Middle frontal gyrus (tissue), 1 donor: ENCODE results near the gene GFRA4.

ENCODE experiments used
- DNase-seq: peaks from one replicate; pipeline ENCODE4 v3.0.0-alpha.2; 2015; ENCODE audit warnings: low spot score; ENCODE audit errors: extremely low spot score

Gene GFRA4

DNA sequence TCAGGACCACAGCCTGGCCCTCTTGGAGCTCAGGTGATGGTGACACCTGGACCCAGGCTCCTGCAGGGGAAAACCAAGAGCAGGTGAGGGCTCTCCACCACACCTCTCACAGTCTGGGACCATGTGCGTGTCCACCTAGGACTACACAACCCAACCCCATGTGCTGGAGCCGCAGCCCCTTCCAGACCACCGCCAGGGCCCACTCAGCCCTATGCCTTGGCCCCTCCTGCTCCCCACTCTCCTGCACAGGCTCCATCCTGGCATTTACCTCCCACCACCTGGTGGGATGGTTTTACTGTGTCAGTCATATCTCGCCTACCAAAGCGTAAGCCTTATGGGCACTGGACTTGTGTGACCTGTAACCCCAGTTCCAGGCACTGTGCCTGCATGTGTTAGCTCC, 31.7 kb upstream of the GFRA4 start:
- DNase-seq: no peak

DNA sequence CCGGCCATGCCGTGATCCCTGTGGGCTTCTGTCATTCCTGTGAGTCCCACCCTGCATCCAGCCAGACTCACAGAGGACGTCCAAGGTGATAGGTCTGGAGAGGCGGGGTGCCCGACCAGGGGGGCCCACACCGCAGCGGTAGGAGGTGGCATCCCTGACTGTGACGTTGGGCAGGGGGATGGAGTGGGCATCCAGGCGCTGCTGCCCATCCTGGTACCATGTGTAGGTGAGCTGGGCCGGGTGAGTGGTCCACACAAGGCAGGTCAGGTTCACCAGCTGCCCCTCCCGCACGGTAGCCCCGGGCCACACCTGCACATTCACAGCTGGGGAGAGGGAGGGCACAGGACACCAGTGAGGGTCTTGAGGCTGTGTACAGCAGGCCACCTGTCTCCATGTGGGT, 30.2 kb upstream of the GFRA4 start:
- DNase-seq: no peak

DNA sequence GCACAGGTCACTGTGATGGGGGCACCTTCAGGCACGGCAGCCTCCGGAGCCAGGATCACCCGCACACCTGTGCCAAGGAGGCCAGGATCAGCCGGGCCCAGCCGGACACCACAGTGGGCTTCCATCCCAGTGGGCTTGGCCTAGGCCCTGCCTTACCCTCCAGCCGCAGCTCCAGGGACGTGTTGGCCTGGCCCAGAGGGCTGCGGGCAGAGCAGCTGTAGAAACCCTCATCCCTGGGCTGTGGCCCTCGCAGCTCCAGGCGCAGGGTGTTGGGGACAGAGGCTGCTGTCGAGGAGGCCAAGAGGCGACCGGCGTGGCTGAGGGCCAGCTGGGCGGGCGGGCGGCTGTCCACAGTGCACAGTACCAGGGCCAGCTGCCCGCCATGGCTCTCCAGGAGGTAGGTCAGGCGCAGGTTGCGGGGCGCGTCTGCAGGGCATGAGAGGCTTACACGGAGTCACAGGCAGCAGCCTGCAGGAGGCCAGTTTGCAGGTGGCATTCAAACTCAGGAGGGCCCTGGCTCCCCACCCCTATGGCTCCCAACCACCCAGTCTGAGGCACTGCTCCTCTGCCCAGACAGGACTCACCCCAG, 29.6 kb upstream of the GFRA4 start:
- no peak for DNase-seq

DNA sequence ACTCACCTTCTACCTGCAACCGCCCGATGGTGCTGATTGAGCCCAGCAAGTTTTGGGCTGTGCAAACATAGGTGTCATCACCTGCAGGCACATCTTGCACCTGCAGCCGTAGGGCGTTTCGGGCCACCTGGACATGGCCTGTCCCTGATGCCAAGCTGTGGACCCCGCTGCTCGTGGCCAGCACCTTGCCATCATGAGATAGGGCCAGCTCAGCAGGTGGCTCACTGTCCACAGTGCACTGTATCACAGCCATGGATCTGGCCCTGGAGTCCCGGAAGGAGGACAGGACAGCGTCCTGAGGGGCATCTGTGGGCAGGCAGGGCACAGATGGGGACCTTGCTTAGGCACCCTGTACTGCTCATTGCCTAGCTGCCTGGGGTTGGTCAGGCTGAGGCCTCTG, 28.7 kb upstream of the GFRA4 start:
- DNase-seq: no peak

DNA sequence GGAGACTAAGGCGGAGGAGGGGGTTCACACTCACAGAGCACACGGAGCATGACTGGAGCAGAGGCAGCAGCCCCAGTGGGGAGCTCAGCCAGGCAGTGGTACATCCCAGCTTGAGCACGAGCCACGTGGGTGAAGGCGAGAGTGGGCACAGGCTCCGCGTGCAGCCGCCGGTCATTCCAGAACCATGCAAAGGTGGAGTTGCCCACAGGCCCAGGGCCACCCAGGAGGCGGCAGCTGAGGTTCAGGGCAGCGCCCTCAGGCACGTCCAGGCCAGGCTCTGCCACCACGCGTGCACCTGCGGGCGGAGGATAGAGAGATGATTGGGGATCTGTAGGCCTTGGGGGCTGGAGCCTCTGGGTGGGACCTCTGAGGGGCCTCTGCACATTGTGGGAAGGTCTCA, 28.1 kb upstream of the GFRA4 start:
- no peak for DNase-seq

DNA sequence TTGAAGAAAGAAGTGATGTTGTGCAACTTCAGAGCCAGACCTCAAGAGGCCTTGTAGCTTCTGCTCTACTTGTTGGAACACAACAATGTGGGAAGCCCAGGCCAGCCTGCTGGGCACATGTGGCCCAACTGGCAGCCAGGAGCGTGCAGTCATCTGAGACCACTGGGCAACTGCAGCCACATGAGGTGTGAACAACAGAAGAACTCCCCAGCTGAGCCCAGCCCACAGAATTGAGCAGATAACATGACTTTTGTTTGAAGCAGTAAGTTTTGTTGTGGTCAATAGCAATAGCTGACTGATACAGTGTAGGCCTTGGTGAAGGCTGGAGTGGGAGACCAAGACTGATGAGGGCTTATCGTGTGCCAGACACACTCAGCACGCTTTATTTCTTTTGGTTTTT, 27.2 kb upstream of the GFRA4 start:
- DNase-seq: no peak

DNA sequence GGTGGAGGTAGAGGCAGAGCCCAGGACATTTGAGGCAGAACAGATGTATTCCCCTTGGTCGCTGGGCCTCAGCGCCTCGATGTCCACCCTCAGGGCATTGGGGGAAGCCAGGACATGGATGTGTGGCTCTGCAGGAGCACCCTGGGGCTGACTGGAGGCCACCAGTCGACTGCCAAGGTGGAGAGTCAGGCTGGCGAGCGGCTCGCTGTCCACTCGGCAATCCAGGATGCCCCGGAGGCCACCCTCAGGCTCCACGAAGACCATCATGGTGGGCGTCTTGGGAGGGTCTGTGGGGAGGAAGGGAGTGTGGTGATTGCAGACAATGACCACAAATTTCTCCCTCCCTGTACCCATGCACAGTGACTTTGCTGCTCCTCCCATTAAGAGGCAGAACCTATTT, 26.8 kb upstream of the GFRA4 start:
- no peak for DNase-seq

DNA sequence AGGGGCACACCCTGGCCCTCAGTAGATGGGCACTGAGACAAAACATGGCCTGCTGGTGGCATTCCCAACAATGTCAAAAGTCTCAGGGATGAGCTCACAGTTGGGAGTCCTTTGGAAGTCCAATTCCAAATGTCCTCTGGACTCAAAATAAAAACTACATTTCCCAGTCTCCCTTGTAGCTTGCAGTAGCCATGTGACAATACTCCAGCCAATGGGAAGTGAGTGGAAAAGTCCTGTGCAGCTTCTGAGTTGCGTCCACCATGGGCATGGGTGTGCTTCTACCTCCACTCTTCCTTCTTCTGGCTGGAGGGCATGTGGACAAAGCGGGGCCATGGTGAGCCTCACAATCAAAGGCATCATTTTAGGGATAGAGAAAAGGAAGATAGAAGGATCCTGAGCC, 24.5 kb upstream of the GFRA4 start:
- no peak for DNase-seq

DNA sequence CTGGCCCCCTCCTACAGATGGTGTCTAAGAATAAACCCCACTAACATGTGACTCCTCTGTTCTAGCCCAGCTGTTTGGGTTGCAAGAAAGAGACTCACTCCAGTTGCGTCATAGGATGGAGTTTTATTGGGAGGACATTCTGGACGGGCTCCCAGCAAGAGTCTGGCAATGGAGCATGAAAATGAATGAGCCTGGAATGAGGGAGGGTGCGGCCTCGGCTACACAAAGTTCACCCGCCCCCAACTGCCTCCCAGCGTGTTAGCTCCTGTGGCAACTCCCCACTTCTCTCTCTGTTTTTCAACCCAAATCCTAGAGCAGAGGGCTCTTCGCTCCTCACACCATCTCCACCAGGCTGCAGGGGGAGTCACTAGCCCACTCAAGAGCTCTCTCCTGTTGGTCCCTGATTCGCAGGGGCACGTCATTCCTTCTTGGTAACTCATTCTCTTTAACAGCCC, 23.7 kb upstream of the GFRA4 start:
- peak; percentile 12 for DNase-seq

DNA sequence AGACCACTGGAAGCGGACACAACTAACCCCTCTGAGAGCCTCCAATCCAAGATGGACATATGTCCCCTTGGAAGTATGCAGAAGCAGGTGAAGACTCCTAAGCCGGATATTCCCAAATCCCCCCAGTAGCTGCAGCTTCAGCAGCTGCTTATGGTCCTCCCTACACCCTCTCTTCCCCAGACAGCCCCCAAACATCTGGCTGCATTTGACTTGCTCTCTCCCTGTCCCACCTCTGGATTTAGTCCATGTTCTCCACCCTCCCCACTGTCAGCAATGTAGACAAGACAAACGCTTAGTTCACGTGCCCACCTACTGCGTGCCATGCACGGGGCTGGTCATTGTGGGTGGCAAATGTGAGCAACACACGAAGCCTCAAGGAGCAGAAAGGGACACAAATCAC, 23.2 kb upstream of the GFRA4 start:
- no peak for DNase-seq

DNA sequence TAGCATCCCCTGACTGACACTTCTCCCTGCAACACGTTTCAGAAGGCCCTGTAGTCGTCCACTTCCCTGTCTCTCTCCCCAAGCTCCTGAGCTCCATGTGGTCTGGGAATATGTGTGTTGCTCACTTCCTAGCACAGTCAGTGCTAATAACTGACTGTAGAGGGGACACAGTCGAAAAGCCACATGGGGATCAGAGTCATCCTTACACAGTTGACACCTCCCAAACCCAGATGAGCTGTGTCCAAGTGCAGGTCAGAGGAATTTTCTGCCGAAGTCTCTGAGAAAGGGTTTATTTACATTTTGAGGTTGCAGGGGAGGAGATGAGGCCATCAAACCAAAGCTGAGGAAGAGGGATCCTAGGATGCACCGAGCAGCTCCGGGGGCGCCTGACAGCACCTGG, 22.1 kb upstream of the GFRA4 start:
- no peak for DNase-seq

DNA sequence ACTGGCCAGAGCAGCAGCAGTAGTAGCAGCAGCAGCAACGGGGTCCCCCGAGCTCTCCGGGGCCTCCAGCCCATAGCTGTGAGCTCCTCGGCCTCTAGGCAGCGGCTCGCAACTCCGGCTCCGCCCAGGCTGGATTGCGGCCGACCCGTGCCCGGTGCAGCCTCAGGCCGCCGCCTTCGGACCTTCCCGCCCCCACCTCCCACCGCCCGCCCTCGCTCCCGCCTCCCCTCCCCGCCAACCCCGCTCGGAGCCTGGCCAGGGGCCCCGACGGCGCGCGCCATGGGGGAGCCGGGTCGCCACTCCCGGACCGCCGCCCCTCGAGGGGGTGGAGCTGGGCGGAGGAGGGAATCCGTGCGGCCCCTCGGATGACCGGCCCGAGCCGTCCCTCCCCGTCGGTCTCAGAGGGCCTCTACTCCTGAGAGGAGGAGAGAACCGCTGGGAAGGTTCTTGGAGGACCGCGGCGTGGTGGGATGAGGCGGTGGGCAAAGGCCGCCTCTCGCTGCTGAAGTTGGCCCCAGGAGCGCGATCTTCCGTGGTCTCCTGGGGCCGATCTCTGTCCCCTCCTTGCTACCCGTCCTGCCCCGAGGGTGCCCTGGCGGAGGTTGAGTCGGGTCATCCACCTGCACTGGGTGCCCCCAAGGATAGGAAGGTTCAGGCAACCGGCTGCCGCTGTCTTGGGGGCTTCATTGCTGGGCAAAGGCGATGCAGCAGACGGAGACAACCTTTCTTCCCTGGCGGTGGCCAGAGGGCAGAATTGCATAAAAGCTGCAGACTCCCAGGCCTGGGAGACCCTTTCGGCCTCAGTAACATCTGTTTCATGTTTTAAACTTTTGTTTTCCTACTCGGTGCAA, 19.0 kb upstream of the GFRA4 start, which contains the start of gene ADAM33:
Gene ADAM33, minus strand, starts transcription at position 80 of the 851 bp plus-strand sequence. Its CDS starts 6 bp downstream, at position 74.
- no peak for DNase-seq

DNA sequence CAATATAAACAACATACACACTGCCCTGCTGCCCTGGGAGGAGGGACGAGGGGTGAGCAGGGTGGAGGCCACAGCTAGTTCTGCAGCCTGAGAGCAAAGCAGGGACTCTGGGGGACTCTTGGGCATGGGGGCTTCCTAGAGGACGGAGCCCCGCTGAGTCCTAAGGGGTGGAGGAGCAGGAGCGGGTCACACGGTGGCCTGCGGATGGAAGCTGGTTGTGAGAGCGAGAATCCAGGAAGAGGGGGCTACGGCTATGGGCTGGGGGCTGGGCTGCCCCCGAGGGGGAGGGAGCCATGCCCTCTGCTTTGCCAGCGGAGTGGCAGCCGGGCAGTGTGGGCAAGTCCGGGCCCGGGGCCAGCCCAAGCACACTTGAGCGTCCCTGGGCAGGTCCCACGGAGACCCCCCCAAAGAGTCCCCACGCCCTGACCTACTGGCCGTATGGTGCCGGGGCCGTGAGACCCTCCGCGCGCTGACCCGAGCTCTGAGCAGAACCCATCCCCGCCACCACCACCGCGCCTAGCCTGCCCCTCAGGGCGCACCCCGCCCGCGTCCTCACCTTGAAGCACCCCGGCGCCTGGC, 18.2 kb upstream of the GFRA4 start:
- no peak for DNase-seq

DNA sequence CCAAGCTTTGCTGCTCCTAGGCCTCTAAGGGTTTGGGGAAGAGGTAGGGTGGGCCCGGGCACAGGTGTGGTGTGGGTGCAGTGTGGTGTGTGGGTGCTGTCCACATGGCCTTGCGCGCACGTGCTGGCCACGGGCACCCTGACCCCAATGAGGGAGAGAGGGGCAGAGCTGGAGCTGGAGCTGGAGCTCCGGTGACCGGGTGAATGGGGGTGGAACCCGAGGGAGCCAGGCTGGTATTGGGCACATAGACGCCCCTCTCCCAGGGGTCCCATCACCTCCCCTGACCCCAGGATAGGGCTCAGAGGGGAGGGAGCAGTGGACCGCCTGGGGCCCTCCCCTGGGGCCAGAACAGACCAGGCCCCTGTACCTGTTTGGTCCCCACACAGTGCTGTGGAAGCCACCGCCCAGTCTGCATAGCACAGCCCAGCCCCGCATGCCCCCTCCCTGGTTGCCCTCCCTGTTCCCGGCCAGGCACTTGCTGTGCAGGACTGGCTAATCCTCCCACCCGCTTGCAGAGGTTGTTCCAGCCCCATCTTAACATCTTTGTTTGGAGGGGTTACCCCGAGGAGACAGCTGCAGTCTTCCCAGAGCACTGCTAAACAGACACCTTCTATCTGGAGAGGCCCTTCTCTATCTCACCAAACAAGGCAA, 17.6 kb upstream of the GFRA4 start:
- DNase-seq: no peak

DNA sequence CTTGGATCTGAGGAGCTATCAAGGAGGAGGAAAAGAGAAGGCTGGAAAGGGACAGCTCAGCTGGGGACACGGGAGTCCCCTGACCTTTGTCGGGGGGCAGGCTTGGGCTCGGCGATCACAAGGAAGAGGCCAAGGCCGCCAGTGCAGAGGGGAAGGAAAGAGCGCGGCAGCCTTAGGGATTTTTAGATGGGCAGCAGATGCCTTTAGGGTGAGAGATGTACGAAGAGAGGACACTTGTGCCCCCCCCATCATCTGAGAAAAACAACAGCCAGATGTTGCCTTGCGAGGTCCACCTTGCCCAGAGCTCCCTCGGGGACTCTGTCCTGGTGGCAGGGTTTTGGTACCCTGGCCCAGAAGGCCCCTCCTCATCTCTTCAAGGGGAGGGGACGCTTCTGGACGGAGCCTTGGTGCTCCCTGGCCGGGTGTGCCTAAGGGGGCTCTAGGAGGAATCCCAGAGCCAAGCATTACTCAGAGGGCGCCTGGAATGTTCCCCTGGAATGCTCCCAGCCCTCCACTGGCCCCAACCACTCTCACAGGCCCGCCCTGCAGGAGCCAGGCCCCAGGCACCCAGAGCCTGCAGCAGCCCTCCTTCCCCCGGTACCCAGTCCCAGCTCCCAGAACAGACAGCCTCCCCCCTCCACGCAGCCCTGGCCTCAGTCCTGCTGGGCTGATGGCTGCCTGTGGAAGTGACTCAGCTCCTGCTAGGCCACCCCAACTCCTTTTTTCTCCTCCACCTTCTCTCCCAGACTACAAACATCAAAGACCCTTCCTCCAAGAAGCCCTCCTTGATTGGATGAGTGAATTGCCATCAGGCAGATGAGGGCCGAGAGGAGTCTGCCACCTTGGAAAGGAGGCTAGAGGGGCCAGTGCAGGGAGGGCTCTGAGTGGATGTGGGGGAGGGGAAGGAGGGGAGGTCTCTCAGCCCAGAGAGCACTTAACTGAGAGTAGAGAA, 16.8 kb upstream of the GFRA4 start:
- DNase-seq: no peak

DNA sequence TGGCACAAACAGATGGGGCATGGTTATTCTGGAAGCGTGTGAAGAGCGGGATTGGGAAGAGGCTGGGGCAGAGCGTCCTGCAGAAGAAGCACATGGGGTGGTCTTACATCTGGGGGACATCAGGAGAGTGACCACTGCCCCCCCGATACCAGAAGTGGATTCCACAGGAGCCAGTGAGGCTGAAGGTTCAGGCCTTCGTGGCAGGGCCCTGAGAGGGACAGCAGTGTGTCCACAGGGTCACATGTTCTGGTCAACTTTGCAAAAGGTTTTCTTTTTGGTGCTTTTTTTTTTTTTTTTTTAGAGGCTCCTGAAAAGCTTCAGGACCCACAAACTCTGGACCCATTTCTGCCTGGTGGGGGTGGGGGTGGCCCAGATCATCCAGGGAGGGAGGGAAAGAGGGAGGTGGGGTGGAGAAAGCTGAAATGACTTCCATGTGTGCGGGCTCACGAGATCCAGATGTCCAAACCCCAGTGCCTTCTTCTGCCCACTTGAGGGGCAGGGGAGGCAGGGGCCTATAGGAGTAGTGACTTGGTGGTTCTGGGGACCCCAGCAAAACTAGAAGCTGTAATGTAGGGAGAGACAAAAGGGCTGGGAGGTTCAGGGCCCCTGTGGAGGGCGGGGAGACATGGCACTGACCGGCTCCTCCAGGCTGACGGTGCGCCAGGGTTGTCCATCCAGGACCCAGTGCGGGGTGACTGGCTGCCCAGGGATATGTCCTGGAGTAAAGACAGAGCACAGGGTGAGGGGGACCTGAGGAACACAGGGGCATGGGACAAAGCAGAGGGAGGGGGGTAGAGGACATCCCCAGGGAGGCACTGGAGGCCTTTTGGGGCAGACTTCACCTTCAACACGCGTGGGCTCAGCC, 15.9 kb upstream of the GFRA4 start:
- no peak for DNase-seq

DNA sequence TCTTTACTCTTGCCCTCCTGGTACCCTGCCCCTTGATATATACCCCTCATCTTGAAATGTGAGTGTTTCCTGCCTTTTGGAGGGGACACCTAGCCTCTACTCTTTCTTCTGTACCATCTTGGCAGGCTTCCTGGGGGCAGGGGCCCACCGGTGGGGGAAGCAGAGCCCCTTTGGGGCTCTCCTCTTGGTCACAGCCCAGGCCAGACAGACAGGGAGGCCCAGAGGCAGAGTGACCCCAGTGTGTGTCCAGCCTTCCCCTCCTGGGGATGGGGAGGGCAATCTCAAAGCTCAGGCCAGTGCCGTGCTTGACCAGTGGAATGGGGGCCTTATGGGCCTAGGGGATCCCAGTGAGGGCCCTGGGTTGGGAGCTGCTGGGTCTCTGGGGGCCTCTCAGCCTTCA, 15.0 kb upstream of the GFRA4 start:
- DNase-seq: no peak

DNA sequence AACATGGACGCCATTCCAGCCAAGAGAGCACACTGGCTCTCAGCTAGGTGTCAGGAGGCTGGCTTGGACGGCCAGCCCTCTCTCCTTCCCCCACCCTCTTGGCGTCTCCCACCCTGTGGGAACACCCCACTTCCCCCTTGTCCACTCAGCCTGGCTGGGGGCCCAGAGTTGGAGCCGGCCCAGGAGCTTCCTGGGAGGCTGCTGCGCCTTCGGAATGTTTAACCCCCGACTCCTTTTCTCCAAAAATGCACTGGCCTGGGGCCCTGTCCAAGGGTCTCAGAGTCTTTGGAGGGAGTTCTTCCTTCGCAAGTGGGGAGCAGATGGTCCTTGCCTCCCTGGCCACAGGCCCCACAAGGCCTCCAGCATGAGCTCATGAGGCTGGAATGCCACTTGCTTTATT, 14.5 kb upstream of the GFRA4 start:
- no peak for DNase-seq

DNA sequence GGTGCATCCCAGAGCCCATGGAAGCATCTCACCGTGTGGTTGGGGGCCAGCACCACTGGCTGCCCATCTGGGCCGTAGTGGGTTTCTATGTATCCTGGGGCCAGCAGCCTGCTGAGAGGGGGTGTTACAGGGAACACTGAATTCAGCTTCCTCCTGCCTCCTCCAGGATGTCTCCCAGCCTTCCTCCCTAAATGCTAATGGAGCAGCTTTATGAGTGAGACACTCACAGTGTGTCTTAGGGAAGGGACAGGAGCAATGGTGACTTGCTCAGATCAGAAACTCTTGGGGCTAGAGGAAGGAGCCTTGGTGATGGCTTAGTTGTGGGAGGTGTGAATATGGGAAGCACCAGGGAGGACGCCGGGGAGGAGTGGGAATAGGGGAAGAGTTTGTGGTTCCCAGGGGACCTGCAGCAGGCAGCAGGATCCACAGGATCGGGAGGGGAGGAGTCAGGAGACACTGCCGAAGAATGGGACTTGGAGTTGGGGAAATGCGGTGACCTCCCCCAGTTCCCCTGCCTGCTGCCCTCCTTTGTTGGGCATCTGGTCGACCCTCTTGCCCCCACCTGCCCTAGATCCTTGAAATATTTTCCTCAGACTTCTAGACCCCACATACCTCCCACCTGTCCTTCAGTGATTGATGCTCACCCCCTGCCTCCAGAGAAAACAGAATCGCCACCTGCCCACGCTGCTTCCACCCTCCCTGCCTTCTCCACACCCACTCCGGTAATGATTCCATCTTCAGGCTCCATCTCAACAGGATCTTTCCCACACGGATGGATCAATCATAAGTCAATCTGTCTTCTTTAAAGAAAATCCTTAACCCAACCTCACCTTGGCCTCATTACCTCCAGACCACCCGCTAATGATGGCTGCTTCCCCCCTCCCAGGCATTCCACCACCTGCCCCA, 12.0 kb upstream of the GFRA4 start:
- no peak for DNase-seq
